HG02970 (cell line): ENCODE data around the gene LTBP3.
A peak's percentile ranks its signal among the peaks of the same experiment; 100 is the strongest.

ENCODE experiments used
- ATAC-seq: cut with Tn5 transposase; IDR thresholded peaks from one replicate; pipeline ENCODE4 v1.9.1; 2021; ENCODE audit warnings: mild to moderate bottlenecking, moderate library complexity, moderate number of reproducible peaks; ENCODE audit not compliant: unreplicated experiment, low FRiP score

Gene LTBP3

GRCh38 chr11:65586247-65586630 lies 28.1 kb upstream of the LTBP3 start:
- ATAC-seq, result no peak

GRCh38 chr11:65585396-65586246 lies 27.5 kb upstream of the LTBP3 start:
- no peak for ATAC-seq

- no peak for ATAC-seq
Measured at GRCh38 chr11:65584723-65585171, 26.6 kb upstream of the LTBP3 start.

GRCh38 chr11:65584106-65584505 lies 25.9 kb upstream of the LTBP3 start:
- no peak for ATAC-seq

- no peak for ATAC-seq
Measured at GRCh38 chr11:65583589-65583988, 25.4 kb upstream of the LTBP3 start.

GRCh38 chr11:65581928-65582327 lies 23.8 kb upstream of the LTBP3 start:
- no peak for ATAC-seq

GRCh38 chr11:65580756-65581155 lies 22.6 kb upstream of the LTBP3 start:
- ATAC-seq, result no peak

GRCh38 chr11:65580031-65580692 lies 22.0 kb upstream of the LTBP3 start:
- ATAC-seq, result no peak

GRCh38 chr11:65579291-65579690 lies 21.1 kb upstream of the LTBP3 start:
- no peak for ATAC-seq

GRCh38 chr11:65578667-65579066 lies 20.5 kb upstream of the LTBP3 start:
- ATAC-seq, result no peak

- no peak for ATAC-seq
Measured at GRCh38 chr11:65578134-65578533, 20.0 kb upstream of the LTBP3 start.

- no peak for ATAC-seq
Measured at GRCh38 chr11:65577756-65578109, 19.6 kb upstream of the LTBP3 start.

- no peak for ATAC-seq
Measured at GRCh38 chr11:65576867-65577755, 19.0 kb upstream of the LTBP3 start.

- ATAC-seq, result no peak
Measured at GRCh38 chr11:65576232-65576866, 18.2 kb upstream of the LTBP3 start.

- peak; percentile 30 for ATAC-seq
Measured at GRCh38 chr11:65575568-65576231, 17.5 kb upstream of the LTBP3 start, which contains the start of gene EHBP1L1. Gene EHBP1L1 (plus strand): TSS chr11:65576053. CDS start chr11:65576303, 250 bp downstream.

- ATAC-seq, result no peak
Measured at GRCh38 chr11:65574811-65575567, 16.8 kb upstream of the LTBP3 start.

GRCh38 chr11:65574109-65574810 lies 16.1 kb upstream of the LTBP3 start:
- ATAC-seq, result peak; percentile 34

- no peak for ATAC-seq
Measured at GRCh38 chr11:65573391-65574079, 15.4 kb upstream of the LTBP3 start.
